ENCODE data around the gene KCNJ16.

The KCNJ16 gene

DNA sequence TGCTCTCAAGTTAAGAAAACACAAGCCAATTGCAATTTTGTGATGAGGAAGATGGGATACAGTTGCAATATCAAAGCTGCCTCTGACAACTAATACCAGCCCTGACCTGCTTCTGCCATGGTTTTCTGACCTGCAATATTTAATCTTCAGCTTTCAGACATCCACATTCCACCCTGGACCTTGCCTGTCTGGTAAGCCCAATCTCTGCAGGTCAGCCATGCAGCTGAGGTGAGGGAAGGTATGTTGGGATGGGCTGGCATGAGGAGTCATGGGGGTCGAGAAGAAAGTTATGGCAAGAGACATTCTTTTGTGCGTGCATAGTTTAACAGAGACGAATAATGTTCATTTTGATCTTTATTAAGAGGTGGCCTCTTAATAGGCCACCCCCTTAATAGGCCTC, 31.5 kb downstream of the KCNJ16 start:
- ChIA-PET POLR2A (ENCODE audit: low non-redundant PET) (no interaction called here), CTCF (interaction anchor here (0.6 kb wide), 1 partner anchor 17 kb away, joined by 3 read pairs; no protein-coding TSS in a partner anchor)
- no peak overlapping the region for H3K27ac ChIP-seq
- no peak for DNase-seq (ENCODE audit: low spot score)
- TF ChIP-seq, protein P1, sequence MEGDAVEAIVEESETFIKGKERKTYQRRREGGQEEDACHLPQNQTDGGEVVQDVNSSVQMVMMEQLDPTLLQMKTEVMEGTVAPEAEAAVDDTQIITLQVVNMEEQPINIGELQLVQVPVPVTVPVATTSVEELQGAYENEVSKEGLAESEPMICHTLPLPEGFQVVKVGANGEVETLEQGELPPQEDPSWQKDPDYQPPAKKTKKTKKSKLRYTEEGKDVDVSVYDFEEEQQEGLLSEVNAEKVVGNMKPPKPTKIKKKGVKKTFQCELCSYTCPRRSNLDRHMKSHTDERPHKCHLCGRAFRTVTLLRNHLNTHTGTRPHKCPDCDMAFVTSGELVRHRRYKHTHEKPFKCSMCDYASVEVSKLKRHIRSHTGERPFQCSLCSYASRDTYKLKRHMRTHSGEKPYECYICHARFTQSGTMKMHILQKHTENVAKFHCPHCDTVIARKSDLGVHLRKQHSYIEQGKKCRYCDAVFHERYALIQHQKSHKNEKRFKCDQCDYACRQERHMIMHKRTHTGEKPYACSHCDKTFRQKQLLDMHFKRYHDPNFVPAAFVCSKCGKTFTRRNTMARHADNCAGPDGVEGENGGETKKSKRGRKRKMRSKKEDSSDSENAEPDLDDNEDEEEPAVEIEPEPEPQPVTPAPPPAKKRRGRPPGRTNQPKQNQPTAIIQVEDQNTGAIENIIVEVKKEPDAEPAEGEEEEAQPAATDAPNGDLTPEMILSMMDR (conservative IDR thresholded peaks at IDR 0.05; ENCODE audit: low read depth) = no peak

DNA sequence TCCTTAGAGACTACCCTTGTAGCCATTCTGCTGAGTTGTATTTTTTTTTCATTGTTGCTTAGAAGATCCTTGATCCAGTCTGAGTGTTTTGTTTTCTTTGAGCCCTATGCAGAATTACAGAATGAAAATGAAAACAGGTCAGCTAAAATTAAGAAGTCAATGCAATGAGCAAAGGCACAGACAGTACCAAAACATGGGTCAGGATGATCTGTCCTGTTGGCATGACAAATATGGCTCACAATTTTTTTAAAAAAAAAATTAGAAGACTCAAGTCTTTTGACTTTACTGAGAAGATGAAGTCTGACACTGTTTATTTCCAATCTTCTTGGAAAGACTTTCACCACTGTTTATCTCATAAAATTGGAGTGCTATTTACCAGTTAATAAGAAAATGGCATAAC, 32.4 kb downstream of the KCNJ16 start:
- CTCF ChIA-PET = interaction anchor here (0.6 kb wide), 1 partner anchor 453 kb away, joined by 3 read pairs; no protein-coding TSS in a partner anchor

DNA sequence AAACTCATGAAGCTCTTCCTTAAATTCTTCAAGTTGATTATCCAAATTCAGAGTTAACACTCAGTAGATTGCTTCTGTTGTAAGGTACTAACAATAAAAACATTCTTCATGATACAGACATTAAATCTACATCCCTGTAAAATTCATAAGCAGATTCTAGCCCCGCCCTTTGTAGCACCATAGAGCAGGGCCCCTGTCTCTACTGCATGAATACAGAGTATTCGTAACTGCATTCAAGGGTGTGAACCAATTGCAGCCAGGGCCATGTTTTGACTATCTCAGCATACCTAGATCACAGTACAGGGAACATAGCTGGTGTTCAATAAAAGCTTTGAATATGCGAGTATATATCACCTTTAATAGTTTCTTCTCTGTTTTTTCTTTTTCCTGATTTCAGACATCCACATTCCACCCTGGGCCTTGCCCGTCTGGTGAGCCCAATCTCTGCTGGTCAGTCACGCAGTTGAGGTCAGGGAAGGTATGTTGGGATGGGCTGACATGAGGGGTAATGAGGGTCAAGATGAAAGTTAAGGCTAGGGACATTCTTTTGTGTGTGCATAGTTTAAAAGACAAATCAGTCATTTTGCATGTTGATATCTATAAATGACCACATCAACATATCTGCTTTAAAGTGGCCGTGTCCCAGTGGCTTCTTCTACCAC, 33.0 kb downstream of the KCNJ16 start:
- POLR2A ChIA-PET (ENCODE audit: low non-redundant PET) = no interaction called here
- CTCF ChIA-PET = no interaction called here
- no peak for DNase-seq (ENCODE audit: low spot score)
- TF ChIP-seq, protein P1 (conservative IDR thresholded peaks at IDR 0.05; ENCODE audit: low read depth) = no peak
- no peak overlapping the region for H3K27ac ChIP-seq

More for the DNA sequence above, 32.4 kb downstream of the KCNJ16 start:
- TF ChIP-seq, protein P1 (conservative IDR thresholded peaks at IDR 0.05; ENCODE audit: low read depth) = no peak
- POLR2A ChIA-PET (ENCODE audit: low non-redundant PET) = no interaction called here
- no peak overlapping the region for H3K27ac ChIP-seq
- DNase-seq (ENCODE audit: low spot score) = no peak

DNA sequence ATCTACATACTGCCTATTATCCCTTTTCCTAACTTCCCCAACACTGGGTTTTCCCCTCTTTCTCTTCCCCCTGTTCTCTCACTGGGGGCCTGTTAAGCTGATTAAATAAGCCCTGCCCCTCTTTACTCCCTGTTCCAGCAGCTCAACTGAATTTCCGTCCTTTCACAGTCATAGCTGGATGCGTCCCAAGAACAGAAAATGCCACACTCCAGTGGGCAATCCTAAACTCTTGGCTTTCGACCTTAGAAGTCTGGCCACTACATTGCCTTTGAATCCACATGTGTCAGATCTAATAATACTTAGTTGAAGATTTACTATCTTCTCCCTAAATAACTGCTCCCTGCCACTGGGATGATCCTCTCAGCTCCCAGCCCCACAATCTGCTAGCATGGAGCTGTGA, 34.5 kb downstream of the KCNJ16 start:
- POLR2A ChIA-PET (ENCODE audit: low non-redundant PET) = no interaction called here
- H3K27ac ChIP-seq = no peak overlapping the region
- DNase-seq (ENCODE audit: low spot score) = no peak
- TF ChIP-seq, protein P1 (conservative IDR thresholded peaks at IDR 0.05; ENCODE audit: low read depth) = no peak
- CTCF ChIA-PET = no interaction called here

DNA sequence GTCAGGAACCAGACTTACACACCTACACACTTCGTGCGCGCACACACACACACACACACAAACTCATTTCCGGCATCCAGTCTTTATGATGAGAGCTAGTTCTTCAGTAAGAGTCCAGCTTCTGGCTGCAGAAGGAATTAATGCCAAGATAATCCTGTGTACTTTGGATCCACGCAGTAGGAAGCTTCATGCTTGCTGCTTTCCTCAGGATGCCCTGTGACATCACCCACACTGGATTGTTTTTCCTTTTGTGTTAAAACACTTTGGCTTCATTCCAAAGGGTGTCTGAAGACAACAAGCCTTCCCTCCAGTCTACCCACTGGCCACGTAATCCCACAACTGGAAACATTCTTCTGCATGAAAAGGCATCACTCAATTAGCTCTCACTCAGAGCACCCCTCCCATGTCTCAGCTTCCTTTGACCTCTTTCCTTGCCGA, 35.4 kb downstream of the KCNJ16 start:
- ChIA-PET POLR2A (ENCODE audit: low non-redundant PET) (no interaction called here), CTCF (interaction anchor here (0.5 kb wide), 1 partner anchor 504 kb away, joined by 3 read pairs; no protein-coding TSS in a partner anchor)
- no peak for DNase-seq (ENCODE audit: low spot score)
- H3K27ac ChIP-seq = no peak overlapping the region
- TF ChIP-seq, protein P1 (conservative IDR thresholded peaks at IDR 0.05; ENCODE audit: low read depth) = no peak

DNA sequence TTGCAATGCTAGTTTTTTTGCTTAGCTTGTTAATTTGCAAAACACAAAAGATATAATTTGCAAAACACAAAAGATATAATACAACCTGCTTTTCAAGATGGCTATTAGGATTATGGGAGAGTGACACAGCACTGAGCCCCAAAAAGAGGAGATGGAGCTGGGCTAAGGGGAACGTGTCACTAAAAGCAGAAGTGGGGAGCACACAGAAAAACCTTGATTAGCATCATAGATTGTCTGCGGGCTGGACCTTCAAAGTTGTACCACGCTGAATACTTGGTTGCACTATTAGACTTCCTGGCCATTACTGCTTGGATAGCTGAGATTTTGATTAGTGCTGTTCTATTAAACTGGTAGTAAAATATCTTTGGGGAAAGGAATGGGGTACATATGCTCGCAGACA, 36.2 kb downstream of the KCNJ16 start:
- H3K27ac ChIP-seq = no peak overlapping the region
- TF ChIP-seq, protein P1 (conservative IDR thresholded peaks at IDR 0.05; ENCODE audit: low read depth) = no peak
- no peak for DNase-seq (ENCODE audit: low spot score)
- CTCF ChIA-PET = interaction anchor here (0.6 kb wide), 1 partner anchor 399 kb away, joined by 3 read pairs; no protein-coding TSS in a partner anchor
- POLR2A ChIA-PET (ENCODE audit: low non-redundant PET) = no interaction called here
